ENCODE data around the gene NCCRP1. TPM values are rescaled to one million over a fixed set of nuclear protein-coding genes. Genes with fewer than 3 reads are reported as not detected.

The NCCRP1 gene
- total and polyA plus RNA-seq, 4 donors: not detected

- TF ChIP-seq CTCF (IDR thresholded peaks at IDR 0.05; ENCODE audit: low read depth, low read length, missing input control) (no peak), YY1 (IDR thresholded peaks at IDR 0.05) (no peak), HNF4A (conservative IDR thresholded peaks at IDR 0.05) (no peak), MAX (IDR thresholded peaks at IDR 0.05) (no peak), RXRA (IDR thresholded peaks at IDR 0.05) (no peak)
These were observed 17.0 kb upstream of the NCCRP1 start (continued) for GRCh38 chr19:39179754-39180153.

- TF ChIP-seq EGR1 (IDR thresholded peaks at IDR 0.05; ENCODE audit: low read depth in 2 of 2): no peak
- no peak for TF ChIP-seq NR2F2 (IDR thresholded peaks at IDR 0.05)
- no peak for TF ChIP-seq FOXA1 (IDR thresholded peaks at IDR 0.05)
- TF ChIP-seq REST (IDR thresholded peaks at IDR 0.05): no peak
- TF ChIP-seq MAX (IDR thresholded peaks at IDR 0.05): no peak
- no peak for DNase-seq (ENCODE audit: low spot score)
- H3K4me3 ChIP-seq (ENCODE audit: low read depth in 1 of 3, low read length in 3 of 3): no peak overlapping the region
- H3K4me1 ChIP-seq (ENCODE audit: control insufficient read depth in 4 of 4, insufficient read depth in 4 of 4, low read length in 3 of 4): no peaks in the 10 kb centered on the region
- H3K27ac ChIP-seq (ENCODE audit: low read depth in 1 of 2, low read length in 2 of 2): no peak overlapping the region
- H3K36me3 ChIP-seq (ENCODE audit: control insufficient read depth in 4 of 4, insufficient read depth in 3 of 4, low read depth in 1 of 4, low read length in 3 of 4): peaks cover 0 to 29% (median 8%) of the 10 kb centered on the region in 4 donors
- no peak overlapping the region for H3K9ac ChIP-seq (ENCODE audit: low read depth in 1 of 2, low read length in 2 of 2)
- no peaks in the 10 kb centered on the region for H3K9me3 ChIP-seq (ENCODE audit: control insufficient read depth in 4 of 4, low read length in 3 of 4)
- WGBS: 90% methylated on average over 9 of the region's 9 CpGs
- H3K27me3 ChIP-seq (ENCODE audit: control insufficient read depth in 4 of 4, insufficient read depth in 4 of 4, low read length in 3 of 4): no peaks in the 10 kb centered on the region
These were observed 16.0 kb upstream of the NCCRP1 start for GRCh38 chr19:39180749-39181148.

GRCh38 chr19:39181500-39182173 is 15.1 kb upstream of the NCCRP1 start:
- Histone ChIP-seq H3K27me3 (ENCODE audit: control insufficient read depth in 4 of 4, insufficient read depth in 4 of 4, low read length in 3 of 4) (no peaks in the 10 kb centered on the region), H3K4me1 (ENCODE audit: control insufficient read depth in 4 of 4, insufficient read depth in 4 of 4, low read length in 3 of 4) (no peaks in the 10 kb centered on the region), H3K36me3 (ENCODE audit: control insufficient read depth in 4 of 4, insufficient read depth in 3 of 4, low read depth in 1 of 4, low read length in 3 of 4) (peaks cover 0 to 20% (median 7%) of the 10 kb centered on the region in 4 donors), H3K9ac (ENCODE audit: low read depth in 1 of 2, low read length in 2 of 2) (no peak overlapping the region), H3K9me3 (ENCODE audit: control insufficient read depth in 4 of 4, low read length in 3 of 4) (no peaks in the 10 kb centered on the region), H3K27ac (ENCODE audit: low read depth in 1 of 2, low read length in 2 of 2) (no peak overlapping the region), H3K4me3 (ENCODE audit: low read depth in 1 of 3, low read length in 3 of 3) (no peak overlapping the region)
- TF ChIP-seq MAX (IDR thresholded peaks at IDR 0.05) (no peak), ATF3 (IDR thresholded peaks at IDR 0.05) (no peak), FOXA1 (IDR thresholded peaks at IDR 0.05) (no peak), CTCF (IDR thresholded peaks at IDR 0.05; ENCODE audit: low read depth, low read length, missing input control) (no peak), NR2F2 (IDR thresholded peaks at IDR 0.05) (no peak), GABPA (IDR thresholded peaks at IDR 0.05 in 1 of 2, conservative IDR thresholded peaks at IDR 0.05 in 1 of 2) (no peak), SP1 (IDR thresholded peaks at IDR 0.05) (no peak), REST (IDR thresholded peaks at IDR 0.05) (no peak), FOXA2 (IDR thresholded peaks at IDR 0.05) (no peak)
- DNase-seq (ENCODE audit: low spot score): no peak
- 80% methylated on average over 21 of the region's 21 CpGs for WGBS

Measured in liver (tissue), 9 donors.